NCI-H1048 (cell line): ENCODE measurements around the gene KPNA3.
"Not testable (repeated sequence)": the region's sequence is repeated elsewhere in the genome, so short reads cannot be mapped to it uniquely, and the experiment has no call there.

Experiments
- DNase-seq: peaks from one replicate; lab custom pipeline; 2025; lab: John Stamatoyannopoulos, UW

Gene KPNA3

DNA sequence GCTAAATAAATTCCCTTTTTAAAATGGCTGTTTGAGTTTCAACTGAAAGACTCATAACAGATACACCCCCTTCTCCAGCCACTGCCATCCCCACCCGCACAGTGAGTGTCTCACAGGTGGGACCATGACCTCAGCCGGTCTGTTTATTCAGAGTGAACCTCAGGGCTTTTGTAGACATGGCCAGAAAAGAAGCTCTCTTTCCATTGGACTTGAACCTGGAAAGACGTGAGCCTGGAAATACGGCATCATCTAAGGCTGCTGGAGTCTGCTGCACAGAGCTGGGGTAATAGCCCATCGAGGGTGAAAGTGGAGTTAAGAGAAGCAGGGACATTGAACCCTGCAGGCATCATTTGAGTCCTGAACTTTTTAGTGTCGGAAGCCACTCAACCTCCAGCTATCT, 15.2 kb upstream of the KPNA3 start:
- DNase-seq, result no peak

DNA sequence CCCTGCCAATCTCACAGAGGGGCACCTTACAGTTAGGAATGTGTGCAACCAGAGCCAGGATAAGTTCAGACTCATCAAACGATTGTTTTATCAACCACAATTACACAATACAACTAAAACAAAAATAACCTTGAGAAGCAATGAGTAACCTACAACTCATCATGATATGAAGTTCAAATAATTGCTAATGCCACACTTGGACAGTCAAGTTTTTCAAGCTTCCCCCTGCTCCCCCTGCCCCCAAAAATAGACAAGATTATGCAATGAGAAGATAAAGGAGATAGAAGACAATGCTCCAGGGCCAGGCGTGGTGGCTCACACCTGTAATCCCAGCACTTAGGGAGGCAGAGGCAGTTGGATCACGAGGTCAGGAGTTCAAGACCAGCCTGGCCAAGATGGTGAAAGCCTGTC, 13.6 kb upstream of the KPNA3 start:
- no peak for DNase-seq

DNA sequence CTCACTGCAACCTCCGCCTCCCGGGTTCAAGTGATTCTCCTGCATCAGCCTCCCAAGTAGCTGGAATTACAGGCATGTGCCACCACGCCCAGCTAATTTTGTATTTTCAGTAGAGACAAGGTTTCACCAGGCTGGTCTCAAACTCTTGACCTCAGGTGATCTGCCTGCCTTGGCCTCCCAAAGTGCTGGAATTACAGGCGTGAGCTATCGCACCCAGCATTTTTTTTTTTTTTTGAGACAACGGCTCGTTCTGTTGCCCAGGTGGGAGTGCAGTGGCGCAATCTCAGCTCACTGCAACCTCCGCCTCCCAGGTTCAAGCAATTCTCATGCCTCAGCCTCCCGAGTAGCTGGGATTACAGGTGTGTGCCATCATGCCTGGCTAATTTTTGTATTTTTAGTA, 10.6 kb upstream of the KPNA3 start:
- not testable (repeated sequence) for DNase-seq

DNA sequence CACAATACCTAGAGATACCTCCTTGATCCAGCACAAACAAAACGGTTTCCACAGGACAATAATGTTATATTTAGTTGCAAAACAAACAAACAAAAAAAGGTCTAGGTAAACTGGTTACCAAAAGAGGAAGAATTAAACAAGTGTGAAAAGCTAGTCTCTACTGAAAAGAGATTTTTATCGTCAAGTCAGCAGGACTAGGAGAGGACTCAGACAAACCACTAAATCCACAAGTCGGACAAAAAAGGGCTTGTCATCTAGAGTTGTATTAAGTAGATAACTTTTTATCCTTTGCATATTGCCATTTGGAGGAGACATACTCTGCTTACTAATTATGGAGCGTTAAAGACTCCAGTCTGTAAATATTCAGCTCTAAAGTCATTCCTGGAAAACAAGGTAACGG, 9.9 kb upstream of the KPNA3 start:
- DNase-seq, result no peak

DNA sequence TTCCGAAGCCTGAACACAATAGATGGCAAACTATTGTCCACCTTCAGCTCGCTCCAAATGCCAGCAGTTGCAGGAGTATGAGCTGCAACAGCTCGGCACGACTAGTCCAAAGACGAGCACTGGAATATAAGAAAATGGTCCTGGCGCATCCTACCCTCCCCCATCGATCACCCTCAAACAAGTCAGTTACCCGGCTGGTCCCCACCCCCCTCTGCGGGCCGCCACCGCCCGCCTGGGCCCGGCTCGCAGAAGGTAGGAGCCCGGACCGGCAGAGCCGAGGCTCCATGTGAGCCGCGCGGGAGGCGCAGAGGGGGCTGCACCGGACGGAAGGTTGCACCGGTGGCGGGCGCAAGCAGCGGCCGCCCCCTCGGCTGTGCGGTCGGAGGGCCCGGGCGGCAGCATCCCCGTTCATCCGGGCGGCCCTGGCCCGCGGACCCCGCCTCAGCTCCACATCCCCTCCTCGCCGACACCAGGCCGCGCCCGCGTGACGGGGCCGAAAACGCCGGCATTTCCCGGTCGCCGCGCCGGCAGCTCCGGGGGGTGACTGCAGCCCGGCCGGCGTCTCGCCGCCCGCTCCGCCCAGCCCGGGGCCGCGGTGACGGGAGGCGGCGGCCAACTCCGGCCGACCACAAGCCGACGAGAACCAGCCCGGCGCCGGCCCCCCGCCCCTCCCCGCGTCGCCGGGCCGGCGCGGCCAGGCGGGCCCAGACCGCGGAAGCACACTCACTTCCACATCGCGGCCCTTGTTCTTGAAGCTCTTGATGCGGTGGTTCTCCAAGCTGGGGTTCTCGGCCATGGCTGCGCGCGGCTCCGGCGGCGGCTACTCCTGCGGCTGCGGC, 552 bp downstream of the KPNA3 start:
- no peak for DNase-seq

DNA sequence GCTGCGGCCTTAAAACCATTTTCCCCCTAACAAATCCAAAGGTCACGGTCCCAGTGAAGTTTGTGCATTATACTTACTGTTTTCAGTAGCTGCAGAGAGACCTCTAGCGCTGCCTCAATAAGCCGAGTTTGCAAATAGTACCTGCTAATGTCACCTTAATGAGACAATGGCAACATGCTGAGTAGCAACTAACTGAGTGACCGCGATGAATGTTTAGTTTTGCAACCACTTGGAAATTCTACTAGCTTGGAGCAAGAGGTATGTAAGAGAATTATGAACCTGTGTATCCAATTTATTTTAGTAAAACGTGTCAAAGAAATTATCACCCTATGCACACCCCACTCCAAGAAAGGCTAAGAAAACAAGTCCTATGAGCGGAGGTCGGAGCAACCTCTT, 1.2 kb downstream of the KPNA3 start:
- DNase-seq, result no peak

DNA sequence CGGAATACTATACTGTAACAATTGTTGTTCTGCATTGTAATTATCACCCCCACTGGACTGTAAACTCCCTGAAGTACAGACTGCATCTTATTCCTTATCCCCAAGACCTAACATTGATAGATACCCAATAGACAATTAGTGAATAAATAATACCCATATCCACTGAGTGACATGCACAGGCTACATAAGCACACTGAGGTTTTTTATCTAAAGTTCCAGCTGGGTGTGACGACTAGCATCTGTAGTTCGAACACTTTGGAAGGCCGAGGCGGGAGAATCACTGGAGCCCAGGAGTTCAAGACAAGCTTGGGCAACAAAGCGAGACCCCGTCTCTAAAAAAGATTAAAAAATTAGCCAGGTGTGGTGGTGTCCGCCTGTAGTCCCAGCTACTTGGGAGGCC, 2.5 kb downstream of the KPNA3 start:
- no peak for DNase-seq

DNA sequence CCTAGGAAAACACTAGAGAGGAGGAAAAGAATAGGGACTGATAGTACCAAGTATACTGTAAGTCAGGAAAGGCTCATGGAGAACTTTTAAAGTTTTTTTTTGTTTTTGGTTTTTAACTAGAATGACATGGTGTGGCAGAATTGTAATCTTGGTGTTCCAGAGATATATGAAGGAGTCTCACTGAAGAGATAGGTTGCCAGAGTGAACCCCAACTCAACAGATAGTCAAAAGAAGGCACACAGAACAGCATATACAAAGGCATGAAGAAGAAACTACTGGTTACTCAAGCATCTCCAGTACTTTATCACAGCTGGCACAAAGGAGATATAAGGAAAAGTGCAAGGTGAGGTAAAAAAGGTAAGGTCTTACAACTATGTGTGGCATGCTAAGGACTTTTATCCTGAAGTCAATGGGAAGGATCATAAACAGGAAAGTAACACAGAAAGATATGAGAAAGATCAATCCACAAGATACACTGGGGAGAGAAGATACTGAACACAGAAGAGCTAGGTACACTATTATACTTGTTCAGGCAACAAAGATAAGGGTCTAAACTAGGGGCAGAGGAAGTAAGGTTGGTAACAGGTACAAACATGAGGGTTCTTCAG, 6.0 kb downstream of the KPNA3 start:
- DNase-seq, result no peak

DNA sequence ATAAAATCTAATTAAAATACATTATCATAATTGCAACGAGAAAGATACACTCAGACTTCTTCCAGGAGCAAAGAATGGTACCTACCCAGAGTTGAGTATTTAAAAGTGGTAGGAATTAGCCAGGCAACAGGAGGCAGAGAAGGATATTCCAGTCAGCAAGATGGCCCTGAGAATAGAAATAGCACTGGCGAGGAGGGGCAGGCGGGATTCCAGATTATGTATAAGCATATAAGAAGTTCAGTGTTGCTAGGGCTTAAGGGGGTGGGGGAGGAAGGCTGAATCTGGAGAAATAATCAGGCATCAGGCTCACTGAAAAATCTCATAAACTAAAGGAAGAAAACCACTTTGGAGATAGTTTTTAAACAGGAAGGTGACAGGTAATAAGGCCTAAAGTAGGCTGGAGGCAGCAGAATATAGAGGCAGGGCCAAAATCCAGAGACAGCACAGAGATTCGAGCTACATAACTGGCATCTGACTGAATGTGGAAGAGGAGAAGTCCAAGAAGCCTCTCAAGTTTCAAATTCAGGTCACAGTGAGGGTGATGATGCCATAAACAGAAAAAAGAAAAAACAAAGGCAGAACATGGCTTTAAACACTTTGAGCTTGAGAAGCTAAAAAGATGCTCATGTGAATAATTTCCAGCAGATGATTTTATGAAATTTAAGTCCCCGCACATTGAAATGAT, 7.5 kb downstream of the KPNA3 start:
- DNase-seq, result no peak

DNA sequence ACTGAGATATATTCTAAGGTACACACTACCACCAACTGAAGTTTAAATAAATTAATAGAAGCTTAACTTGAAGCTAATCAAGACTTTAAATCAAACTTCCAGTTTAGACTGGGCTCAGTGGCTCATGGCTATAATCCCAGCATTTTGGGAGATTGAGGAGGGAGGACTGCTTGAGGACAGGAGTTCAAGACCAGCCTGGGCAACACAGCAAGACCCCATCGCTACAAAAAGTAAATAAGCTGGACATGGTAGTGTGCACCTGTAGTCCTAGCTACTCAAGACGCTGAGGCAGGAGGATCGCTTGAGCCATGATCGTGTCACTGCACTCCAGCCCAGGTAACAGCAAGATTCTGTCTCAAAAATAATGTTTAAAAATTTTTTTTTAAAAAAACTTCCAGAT, 8.6 kb downstream of the KPNA3 start:
- no peak for DNase-seq

DNA sequence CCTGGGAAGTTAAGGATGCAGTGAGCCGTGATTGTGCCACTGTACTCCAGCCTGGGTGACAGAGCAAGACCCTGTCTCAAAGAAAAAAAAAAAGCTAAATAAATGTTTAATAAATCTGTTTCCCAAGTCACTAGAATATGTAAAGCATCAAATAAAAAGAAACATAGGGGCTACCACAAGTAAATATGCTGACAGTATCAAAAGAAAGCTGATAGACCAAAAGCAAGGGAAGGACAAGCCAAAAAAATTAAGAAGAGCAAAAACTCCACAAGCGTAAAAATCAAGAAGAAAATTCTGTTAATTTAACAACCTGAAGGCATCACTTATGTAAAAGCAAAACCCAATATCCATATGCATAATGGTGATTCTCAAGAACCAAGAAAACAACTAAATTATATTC, 9.7 kb downstream of the KPNA3 start:
- DNase-seq, result no peak

DNA sequence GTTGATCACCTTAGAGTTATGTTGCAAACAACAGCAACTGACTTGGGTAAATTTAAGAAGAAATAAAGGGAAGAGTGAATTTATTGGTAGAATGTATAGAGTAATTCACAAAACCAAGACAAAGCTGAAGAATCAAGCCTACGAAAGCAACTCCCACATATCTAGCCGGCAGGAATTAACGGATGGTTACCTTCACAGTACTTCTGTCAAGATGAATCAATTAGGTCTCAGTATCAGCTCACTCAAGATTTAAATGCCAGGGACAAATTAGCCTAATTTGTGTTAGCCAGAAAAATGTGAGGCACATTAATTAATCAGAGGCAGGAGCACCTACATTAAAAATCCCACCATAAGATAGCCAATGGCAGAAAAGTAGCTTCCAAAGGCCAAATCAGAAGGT, 10.7 kb downstream of the KPNA3 start:
- DNase-seq, result no peak

DNA sequence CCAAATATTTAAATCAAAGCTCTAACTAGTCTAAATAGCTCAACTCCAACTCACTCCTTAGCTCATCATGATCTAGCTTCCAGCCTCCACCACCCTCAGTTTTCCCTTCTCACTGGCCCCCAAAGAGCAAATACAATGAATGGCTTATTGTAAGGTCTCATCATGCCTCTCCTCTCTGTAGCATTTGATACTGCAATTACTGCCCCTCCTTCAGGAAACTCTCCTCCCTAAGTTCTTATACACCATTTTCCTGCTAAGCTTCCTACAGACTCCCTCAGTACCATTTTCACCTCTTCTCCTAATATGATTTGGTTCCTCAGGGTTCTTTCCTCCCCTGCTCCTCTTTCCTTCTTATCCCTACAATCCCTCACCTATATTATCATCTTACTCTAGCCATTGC, 12.8 kb downstream of the KPNA3 start:
- no peak for DNase-seq

DNA sequence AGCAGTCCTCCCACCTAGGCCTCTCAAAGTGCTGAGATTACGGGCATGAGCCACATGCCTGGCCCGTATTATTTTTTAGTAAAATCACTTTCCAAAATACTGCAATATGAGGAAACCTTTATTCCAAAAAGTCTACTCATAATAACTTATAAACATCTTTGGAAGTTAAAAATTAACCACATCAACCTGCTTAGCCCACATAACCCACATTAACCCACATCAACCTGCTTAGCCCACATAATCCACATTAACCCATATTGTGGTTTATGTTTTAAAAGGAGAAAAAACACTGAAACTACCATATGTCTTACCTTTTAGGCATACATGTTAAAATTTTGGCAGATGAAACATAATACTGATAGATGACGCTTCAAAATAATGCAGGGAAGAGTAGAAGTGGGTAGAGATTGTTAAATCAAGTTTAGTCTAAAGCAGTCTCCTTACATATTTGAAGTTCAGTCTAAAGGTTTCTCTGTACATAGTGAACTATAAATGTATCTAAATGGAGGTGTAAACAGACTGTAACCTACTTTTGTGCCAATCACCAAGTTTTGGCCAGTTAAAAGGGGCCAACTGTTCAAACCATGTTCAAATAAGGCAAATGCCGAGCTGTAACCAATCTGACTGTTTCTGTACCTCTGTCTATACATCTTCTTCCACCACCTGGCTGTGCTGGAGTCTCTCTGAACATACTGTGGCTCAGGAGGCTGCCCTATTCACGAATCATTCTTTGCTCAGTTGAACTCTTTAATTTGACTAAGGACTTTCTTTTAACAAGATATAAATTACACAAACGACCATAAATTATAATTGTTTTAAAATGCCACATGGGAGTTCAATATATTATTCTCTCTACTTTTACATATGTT, 14.5 kb downstream of the KPNA3 start:
- DNase-seq, result no peak

DNA sequence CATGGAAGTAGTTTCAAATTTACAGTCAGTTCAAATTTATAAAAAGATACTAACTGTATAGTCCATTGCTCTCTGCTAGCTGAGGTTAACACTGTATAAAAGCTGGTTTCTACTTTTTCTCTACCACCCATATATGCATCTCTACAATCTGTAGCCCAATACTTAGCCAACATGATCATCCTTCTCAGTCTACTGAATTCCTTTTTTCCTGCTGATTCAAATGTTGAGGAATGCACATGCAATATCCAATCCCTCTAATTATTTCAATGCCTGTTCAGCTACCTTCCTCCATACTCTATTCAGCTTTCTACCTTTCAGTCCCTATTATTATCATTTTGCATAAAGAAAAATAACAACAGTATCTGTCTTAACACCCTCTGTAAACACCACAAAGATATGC, 15.6 kb downstream of the KPNA3 start:
- DNase-seq, result no peak

DNA sequence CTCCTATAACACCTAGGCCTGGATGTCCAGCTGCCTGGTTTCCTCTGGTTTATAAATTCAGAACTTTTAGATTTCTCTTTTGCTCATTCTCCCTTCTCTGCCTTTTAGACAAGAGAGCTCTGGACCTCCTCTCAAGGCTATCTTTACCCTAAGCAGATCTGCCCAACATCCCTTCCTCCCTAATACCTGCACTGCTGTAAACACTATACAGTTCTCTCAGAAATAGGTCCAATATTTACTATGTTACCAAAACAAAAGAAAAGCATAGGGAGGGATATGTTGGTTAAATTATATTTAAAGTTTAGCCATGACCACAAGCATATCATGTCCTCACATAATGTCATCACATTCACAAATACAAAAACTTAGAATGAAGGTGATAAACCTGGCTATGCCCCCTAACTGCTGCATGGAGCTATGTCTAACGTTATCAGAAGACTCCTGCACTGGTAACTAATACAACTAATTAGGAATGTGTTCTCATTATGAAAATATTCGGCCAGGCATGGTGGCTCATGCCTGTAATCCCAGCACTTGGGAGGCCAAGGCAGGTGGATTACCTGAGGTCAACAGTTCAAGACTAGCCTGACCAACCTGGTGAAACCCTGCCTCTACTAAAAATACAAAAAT, 18.0 kb downstream of the KPNA3 start:
- DNase-seq, result no peak

DNA sequence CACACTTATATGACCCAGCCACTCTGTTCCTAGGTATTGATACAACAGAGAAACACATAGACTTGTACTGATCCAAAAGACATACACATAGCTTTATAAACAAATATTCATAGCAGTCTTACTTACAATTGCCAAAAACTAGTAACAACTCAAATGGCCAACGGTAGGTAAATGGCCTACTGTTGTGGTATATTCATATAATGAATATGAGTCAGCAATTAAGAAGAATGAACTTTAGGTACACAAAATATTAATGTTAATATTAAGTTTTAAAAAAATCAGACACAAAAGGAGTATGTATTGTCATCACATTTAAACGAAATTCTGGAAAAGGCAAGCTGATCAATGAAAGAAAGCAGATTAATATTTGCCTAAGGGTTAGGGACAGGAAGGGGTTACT, 19.7 kb downstream of the KPNA3 start:
- no peak for DNase-seq

DNA sequence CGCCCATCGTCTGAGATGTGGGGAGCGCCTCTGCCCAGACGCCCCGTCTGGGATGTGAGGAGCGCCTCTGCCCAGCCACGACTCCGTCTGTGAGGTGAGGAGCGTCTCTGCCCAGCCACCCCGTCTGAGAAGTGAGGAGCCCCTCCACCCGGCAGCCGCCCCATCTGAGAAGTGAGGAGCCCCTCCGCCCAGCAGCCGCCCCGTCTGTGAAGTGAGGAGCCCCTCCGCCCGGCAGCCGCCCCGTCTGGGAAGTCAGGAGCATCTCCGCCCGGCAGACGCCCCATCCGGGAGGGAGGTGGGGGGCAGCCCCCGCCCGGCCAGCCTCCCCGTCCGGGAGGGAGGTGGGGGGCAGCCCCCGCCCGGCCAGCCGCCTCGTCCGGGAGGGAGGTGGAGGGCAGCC, 30.7 kb downstream of the KPNA3 start:
- not testable (repeated sequence) for DNase-seq

DNA sequence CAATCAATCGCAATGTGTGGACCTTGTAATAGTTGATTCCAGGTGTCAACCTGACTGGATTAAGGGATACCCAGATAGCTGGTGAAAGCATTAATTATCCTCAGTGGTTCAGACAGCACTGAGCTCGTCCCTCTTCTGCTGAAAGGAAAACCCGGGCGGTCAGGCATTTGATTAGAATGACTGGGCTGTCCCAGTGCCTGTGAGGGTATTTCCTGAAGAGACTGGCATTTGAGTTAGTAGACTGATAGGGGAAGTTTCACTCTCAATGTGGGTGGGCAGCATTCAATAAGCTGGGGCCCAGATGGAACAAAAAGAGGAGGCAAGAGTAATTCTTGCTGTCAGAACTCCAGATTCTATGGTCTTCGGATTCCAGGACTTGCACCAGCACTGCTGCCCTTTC, 31.9 kb downstream of the KPNA3 start:
- no peak for DNase-seq

DNA sequence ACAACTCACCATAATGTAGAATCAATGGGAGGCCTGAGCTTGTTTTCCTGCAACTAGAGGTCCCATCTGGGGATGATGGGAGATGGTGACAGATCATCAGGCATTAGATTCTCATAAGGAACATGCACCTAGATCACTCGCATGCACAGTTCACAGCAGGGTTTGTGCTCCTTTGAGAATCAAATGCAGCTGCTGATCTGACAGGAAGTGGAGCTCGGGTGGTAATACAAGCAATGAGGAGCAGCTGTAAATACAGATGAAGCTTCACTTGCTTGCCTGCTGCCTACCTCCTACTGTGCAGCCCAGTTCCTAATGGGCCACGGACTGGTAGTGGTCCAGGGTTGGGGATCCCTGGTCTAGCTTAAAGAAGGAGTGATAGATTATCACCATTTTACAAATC, 33.0 kb downstream of the KPNA3 start:
- DNase-seq, result no peak

DNA sequence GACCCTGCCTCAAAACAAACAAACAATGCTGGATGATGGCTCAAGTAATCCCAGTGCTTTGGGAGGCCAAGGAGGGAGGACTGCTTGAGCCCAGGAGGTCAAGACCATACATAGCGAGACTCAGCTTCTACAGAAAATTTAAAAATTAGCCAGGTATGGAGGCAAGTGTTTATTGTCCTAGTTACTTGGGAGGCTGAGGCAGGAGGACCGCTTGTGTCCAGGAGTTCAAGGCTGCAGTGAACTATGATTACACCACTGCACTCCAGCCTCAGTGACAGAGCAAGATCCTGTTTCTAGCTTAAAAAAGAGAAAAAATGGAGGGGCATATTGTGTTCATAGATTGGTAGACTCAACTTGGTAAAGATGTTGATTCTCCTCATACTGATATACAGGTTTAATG, 36.2 kb downstream of the KPNA3 start:
- DNase-seq, result no peak

DNA sequence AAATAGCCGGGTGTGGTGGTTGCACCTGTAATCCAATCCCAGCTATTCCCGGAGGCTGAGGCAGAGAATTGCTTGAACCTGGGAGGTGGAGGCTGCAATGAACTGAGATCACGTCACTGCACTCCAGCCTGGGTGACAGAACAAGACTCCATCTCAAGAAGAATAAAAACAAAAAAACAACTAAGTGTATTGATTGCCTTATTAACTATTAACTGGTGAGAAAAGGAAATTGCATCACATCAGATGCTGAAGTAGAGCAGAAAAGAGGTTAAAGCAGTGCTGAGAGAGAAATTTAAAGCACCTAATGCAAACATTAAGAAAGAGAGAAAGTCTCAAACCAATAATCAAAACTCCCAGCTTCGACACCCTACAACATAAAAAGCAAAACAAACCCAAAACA, 38.3 kb downstream of the KPNA3 start:
- no peak for DNase-seq
